Fibroblast of the conjunctiva (primary cell): ENCODE measurements around the gene MARF1.
A peak's percentile ranks its signal among the peaks of the same experiment; 100 is the strongest.
"Not testable (repeated sequence)": the region's sequence is repeated elsewhere in the genome, so short reads cannot be mapped to it uniquely, and the experiment has no call there.

ENCODE experiments used
- DNase-seq: peaks from one replicate; pipeline ENCODE4 v3.0.0-alpha.2; 2010; ENCODE audit warnings: low read depth

MARF1 gene

DNA sequence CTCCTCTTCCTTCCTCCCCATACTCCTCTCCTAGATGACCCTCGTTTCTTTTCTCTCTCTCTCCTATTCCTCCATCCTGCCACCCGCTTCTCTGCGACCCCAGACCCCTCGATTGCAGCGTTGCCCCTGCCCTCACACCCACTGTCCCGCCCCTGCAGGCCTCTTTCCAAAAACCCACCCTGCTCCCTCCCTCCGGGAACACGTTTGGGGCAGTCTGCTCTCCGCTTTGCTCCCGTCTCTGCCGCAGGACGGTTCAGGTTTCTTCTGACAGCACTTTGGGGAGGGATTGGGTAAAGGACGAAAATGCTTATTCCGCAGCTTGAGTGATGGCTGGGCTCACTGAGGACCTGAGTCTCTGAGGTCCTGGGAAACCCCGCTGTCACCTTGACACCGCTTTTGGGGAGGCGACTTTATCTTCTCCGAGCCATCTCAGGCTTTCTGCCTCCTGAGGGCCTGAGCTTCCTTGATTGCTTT lies 7.8 kb upstream of the MARF1 start:
- DNase-seq, result no peak

DNA sequence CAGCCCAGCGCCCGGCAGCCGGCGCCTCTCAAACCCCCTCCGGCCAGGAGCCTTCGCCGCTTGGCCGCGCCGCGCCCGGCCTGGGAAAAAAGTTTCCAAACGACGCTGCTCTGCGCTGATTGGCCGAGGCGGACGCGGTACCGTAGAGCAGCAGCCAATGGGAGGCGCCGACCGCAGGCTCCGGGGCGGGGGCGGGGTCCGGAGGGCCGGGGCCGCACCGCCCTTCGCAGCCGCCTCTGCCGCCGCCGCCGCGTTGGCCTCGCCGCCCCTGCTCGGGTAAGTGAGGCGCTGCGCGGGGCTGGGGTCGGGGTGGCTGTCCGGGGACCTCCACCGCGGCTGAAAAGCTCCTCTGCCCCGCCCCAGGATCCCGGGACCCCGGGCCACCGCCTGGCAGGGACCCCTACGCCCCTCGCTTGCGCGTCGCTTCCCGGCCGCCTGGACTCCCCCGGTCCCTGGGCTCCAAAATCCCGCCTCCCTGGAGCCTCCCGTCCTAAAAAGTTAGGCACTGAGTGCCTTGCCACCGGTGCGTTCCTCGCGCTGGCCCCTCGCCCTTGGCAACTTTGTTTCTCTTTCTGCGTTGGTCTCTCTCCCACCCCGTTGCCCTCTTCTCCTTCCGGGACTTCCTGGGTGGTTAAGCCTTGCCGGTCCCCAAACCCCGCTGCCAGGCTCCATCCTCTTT lies 7.2 kb upstream of the MARF1 start, which contains the start of gene NDE1:
TSS of gene NDE1 (plus strand) at position 227 of the 679 bp plus-strand sequence. CDS start 14,534 bp downstream, outside the sequence.
- DNase-seq, result peak; percentile 62

DNA sequence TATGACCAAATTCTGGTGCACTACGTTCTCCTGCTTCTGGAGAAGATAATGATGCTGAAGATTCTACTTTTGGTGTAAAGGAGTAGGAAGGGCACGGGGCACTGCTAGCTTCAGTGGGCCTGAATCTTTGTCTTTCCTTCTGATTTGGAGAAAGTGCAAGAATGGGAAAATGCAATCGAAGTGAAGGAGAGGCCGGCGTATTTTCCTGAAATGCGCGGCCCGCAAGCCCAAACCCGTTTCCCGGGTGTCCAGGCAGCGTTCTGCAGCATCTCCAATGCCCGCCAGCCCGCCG lies 6.7 kb upstream of the MARF1 start:
- DNase-seq, result no peak

DNA sequence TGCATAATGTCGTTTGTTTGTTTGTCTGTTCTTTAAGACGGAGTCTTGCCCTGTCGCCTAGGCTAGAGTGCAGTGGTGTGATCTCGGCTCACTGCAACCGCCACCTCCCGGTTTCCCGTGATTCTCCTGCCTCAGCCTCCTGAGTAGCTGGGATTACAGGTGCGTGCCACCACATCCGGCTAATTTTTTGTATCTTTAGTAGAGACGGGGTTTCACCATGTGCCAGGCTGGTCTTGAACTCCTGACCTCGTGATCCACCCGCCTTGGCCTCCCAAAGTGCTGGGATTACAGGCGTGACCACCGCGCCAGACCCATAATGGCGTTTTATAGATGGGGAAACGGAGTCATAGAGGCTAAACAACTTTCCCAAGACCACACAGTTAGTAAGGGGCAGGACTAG lies 6.4 kb upstream of the MARF1 start:
- DNase-seq, result not testable (repeated sequence)

DNA sequence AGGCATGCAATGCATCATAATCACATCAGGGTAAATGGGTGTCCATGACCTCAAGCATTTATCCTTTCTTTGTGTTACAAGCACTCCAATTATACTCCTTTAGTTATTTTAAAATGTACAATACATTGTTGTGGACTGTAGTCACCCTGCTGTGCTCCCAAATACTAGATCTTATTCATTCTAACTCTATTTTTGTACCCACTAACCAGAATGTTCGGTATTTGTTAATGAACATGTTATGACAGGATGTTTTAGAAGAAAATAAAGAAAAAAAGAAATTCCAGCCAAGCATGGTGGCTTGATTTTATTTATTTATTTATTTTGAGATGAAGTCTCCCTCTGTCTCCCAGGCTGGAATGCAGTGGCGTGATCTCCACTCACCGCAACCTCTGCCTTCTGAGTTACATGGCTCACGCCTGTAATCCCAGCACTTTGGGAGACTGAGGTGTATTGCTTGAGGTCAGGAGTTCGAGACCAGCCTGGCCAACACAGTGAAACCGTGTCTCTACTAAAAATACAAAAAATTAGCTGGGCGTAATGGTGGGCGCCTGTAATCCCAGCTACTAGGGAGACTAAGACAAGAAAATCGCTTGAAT lies 5.3 kb upstream of the MARF1 start:
- no peak for DNase-seq

DNA sequence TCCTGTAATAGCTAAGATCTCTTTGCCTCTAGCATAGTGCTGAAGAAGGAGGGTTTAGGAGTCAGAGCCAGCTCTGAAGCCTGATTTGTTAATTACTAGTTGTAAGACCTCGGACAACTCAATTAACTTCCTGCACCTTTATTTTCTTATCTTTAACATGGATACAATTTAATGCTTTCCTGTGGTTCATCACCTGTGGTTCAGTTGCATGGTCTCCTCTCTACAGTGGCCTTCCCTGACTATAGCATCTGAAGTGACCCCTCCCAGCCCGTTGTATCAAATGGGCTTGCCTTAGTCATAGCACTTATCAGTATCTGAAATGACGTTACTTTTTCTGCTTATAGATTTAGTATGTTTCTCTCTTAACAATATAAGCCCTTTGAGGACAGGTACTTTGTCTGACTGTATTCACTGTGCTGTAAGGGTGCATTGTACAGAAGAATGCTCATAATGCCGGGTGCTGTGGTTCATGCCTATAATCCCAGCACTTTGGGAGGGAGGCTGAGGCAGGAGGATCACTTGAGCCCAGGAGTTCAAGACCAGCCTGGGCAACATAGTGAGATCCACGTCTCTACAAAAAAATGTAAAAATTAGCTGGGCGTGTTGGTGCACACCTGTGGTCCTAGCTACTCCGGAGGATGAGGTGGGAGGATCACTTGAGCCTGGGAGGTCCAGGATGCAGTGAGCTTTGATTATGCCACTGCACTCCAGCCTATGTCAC lies 4.5 kb upstream of the MARF1 start:
- no peak for DNase-seq

DNA sequence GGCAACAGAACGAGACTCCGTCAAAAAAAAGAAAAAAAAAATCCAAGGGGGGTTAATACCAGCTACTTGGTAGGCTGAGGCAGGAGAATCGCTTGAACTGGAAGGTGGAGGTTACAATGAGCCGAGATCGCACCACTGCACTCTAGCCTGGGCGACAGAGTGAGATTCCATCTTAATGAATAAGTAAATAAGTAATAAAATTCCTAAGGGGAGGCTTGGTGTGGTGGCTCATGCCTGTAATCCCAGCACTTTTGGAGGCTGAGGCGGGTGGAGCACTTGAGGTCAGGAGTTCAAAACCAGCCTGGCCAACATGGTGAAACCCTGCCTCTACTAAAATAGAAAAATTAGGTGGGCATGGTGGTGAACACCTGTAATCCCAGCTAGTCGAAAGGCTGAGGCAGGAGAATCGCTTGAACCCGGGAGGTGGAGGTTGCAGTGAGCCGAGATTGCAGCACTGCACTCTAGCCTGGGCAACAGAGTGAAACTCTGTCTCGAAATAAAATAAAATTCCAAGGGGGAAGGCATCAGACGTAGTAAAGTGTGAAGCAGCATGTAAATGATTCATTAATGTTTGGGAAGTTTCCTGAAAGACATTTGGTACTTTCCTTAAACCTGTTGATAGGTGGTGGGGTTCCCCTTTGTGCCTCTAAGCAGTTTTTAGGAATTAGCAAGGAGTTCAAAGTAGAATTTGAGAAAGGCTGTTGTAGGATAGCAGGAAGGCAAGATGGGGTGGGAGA lies 3.8 kb upstream of the MARF1 start:
- not testable (repeated sequence) for DNase-seq

DNA sequence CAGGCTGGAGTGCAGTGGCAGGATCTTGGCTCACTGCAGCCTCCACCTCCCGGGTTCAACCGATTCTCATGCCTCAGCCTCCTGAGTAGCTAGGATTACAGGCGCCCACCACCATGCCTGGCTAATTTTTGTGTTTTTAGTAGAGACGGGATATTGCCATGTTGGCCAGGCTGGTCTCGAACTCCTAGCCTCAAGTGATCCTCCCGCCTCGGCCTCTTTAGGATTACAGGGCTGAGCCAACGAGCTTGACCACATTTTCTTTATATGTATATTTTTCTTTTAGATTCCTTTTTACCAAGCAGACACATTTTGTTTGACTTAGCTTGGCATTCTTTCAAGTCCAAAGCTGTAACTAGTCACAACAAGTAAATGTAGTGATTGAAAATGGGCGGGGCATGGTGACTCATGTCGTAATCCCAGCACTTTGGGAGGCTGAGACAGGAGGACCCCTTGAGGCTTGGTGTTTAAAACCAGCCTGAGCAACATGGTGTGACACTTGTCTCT lies 2.1 kb upstream of the MARF1 start:
- peak; percentile 90 for DNase-seq

DNA sequence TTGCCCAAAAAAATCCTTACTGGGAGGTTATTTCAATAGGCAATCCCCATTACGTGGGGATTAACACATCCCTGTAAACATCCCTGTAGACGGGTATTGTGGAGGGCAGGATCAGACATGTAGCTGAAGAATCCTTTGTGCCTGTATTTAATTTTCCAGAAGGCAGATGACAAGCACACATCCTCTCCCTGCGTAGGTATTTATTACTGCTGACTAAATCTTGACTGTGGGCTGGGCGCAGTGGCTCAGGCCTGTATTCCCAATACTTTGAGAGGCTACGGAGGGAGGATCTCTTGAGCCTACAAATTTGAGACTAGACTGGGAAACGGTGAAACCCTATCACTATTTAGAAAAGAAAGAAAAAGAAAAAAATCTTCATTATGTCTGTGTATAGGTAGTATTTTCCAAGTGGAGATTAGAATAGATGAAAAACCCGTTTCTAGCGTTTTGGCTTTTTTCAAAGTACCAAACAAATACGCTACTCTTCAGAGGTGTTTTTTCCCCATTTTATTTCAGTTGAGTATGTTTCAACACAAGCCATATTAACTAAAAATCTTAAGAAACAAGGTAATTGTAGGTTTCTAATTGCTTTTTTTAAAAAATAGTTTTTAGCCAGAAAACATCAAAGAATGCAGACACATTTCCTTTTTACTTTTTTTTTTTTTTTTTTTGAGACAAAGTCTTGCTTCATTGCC lies 1.5 kb upstream of the MARF1 start:
- DNase-seq, result no peak

- DNase-seq, result no peak
These were observed 944 bp upstream of the MARF1 start for GRCh38 chr16:15643946-15644250.

DNA sequence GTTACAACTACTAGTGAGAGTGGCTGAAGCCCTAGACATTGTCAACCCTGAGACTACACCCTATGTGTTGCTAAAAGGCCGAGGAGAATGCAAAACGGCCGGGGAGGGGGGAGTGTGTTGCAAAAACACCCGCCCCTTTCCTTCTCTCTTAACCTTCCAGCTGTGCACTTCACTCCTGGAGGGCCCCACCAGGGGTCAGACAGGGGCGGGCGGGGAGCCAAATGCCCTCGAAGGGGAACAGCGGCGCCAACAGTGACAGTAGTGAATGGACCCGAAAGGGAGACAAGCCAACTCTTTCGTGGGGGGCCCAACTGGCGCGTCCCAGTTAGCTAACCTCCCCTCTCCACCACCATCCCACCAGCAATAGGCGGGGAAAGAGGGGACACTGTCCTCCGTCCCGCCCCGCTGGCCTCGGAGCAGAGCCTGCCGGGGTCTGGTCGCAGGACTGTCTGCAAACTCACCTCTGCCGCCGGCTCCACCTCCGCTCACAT lies 352 bp downstream of the MARF1 start:
- DNase-seq, result no peak

DNA sequence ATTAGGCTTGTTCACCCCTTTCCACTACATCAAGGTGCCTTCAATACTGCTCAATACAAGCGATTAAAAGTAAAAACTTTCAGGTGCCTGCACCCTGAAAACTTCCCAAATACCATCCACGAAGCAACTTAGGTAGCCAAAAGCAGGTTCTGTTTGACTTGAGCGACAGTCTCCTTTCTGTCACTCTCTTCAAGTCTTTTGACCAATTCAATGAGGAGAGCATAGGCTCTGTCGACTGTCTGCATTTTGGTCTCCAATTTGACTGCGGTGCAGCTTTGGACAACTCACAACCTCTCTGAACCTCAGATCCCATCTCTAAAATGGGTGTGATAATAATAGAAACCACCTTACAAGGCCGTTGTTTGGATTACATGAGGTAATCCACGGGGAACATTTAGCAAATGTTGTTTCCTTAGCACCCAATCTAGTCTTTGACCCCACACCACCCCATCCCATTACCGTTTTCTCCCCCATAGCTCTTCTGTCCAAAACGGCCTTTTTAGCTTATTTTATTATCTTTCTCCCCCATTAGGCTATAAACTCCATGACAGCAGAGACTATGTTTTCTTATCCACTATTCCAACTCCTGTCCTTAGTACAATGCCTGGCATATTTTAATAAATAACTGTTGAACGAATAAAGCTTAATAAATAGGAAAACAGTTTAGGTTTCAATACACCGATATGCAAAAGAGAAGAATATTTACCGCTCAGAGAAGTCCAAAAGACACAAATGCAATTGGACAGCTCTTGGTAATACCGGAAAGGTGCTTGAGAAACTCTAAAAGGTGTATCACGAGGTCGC lies 999 bp downstream of the MARF1 start:
- no peak for DNase-seq

- DNase-seq, result no peak
These were observed 2.0 kb downstream of the MARF1 start for GRCh38 chr16:15640966-15641365.

GRCh38 chr16:15639061-15639568 lies 3.8 kb downstream of the MARF1 start:
- no peak for DNase-seq

DNA sequence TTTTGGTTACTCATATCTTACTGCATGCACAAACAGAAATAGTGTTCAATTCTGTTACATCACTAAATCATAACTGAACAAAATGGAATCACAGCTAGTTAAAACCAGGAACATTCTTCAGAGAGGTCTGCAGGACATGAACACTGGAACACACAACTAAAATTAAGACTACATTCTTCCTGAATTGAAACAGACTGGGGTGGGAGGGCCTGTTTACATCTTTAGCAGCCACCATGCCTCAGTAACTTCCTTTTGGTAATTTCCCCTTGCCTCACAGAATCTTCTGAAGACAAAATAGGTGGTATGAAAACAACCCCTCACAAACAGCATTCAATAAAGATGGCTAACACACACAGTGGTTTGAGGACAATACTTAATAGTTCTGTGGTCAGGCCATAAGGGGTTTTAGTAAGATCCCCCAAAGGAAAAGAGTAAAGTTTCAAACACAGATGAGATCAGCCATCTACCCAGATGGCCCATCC lies 6.5 kb downstream of the MARF1 start:
- no peak for DNase-seq

DNA sequence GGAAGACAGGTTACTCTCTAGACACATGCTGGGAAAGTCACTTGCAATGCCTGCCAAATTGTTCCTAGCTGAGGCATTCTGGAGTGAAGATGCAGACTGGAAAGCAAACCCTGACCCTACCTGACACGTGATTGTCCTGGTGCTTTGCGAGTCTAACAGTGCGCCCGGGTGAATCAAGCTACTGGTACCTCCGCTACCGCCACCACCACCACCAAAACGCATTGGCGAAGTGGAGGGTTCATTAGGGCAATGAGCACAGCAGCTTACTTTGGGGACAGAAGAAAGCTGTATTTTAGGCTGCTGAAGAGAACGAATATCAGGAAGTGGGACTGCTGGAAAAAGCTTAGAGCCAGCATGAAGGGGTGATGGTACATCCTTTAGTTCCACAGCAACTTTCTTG lies 7.0 kb downstream of the MARF1 start:
- no peak for DNase-seq

- no peak for DNase-seq
These were observed 11.1 kb downstream of the MARF1 start for GRCh38 chr16:15631730-15632409.

- no peak for DNase-seq
These were observed 21.1 kb downstream of the MARF1 start for GRCh38 chr16:15621889-15622288.

DNA sequence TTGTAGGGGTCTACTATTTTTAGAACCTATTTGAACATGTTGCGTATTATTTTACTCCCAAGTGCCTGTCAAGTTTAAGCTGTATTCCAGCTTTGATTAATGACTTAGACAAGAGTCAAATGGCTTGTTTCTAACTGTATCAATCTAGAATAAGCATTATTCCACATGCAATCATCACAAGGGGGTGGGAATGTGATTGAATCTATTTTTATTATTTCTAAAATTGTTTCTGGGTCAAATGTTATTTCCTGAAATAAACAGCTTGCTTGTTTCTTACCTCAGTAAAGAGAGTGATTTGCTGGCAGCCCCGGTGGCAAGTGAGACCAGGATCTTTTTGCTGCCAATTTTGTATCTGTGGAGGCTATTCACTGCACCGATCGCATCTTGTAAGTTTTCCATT lies 21.5 kb downstream of the MARF1 start:
- DNase-seq, result no peak

DNA sequence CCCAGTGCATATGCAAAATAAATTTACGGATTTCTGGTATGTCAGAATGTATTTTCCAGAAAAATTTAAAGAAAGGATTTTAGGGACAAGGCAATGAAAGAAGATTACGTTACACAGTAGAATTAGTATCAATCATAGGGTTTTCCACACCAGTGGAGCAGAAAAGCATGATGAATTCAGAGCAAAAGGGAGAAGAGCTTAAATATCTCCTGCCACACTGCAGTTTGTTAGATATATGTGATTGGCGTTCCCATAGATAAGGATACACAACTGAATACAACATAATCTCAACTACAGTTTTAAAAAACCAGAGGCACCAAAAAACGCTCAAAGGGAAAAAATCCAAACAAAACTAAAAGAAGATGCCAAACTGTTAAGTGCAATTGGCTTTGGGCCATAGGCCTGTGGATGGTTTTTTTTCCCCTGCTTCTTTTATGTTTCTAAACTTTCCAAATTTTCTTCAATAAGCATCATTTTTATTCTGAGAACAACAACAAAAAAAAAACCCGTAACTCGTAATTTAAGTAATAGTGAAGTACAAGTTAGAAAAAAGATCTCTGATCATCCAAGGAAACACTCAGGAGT lies 22.3 kb downstream of the MARF1 start:
- no peak for DNase-seq
